Fibroblast of pulmonary artery (primary cell): ENCODE data around the gene RPL18.

Experiments used
- DNase-seq: peaks from one replicate; pipeline ENCODE4 v3.0.0-alpha.2; 2010; ENCODE audit warnings: low read depth
- H3K4me3 ChIP-seq: replicated peaks from 2 replicates; pipeline ENCODE4 v1.5.1; 2011; ENCODE audit warnings: low read depth, mild to moderate bottlenecking, control low read depth, low read length, moderate library complexity
- CTCF ChIP-seq: IDR thresholded peaks from 2 replicates; pipeline ENCODE4 v1.5.1; 2011; ENCODE audit warnings: mild to moderate bottlenecking, control low read depth, low read length, inconsistent platforms; ENCODE audit errors: missing control alignments

RPL18 gene

GRCh38 chr19:48575931-48576622 lies 42.9 kb downstream of the RPL18 start:
- no peak for DNase-seq
- no peak for TF ChIP-seq CTCF
- no peak overlapping the region for H3K4me3 ChIP-seq

DNA sequence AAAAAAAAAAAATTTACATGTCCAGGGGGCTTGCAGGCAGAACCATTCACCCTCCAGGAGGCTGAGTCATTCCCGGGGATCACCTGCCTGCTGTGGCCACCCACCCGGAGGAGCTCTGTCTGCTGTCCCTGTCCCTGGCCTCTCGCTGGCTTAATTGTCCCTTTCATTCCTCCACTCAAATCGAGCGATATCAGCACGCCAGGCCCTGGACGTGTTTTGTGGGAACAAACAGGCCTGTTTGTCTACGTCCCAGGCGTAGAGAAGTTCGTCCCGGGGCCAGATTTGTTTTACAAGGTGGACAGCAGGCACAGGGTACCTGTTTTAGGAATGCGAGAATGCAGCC lies 45.8 kb downstream of the RPL18 start:
- TF ChIP-seq CTCF = no peak
- DNase-seq = no peak
- no peak overlapping the region for H3K4me3 ChIP-seq

DNA sequence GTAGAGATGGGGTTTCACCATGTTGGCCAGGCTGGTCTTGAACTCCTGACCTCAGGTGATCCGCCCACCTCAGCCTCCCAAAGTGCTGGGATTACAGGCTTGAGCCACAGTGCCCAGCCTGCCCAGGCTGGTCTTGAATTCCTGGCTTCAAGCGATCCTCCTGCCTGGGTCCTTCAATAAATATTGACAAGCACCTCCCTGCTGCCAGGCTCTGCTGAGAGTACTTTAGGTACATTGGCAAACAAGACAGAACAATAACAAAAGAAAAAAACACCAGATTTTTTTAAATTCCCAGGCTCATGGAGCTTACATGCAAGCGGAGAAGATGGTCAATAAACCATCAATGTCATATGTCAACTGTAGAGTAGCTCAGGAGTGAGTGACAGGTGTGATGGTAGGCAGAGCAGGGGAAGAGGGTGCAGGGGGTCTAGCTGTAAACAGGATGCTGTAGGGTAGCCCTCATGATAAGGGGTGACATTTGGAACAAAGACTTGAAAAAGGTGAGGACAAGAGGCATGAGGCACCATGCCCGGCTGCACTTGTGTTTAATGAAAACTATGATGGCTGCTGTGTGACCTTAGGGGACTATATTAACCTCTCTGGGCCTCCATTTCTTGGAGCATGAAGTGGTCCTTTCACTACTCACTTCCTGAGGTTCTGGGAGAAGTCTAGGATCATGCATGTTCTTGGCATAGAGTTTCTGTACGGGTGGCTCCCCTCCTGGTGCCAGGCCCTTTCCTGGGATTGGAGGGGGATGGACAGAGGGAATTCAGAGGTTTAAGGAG lies 47.4 kb downstream of the RPL18 start:
- DNase-seq = no peak
- no peak for TF ChIP-seq CTCF
- H3K4me3 ChIP-seq = no peak overlapping the region

DNA sequence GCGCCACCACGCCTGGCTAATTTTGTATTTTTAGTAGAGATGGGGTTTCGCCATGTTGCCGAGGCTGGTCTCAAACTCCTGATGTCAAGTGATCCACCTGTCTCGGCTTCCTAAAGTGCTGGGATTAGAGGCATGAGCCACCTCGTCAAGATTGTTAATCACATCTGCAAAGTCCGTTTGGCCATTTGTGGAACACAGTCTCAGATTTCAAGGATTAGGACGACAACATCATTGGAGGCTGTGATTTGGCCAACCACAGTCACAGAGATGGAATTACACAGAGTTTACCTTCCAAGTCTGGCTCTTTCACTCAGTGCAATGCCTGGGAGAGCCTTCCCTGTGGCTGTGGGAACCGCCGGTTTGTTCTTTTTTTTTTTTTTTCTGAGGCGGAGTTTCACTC lies 49.2 kb downstream of the RPL18 start:
- TF ChIP-seq CTCF = no peak
- no peak for DNase-seq
- no peak overlapping the region for H3K4me3 ChIP-seq

DNA sequence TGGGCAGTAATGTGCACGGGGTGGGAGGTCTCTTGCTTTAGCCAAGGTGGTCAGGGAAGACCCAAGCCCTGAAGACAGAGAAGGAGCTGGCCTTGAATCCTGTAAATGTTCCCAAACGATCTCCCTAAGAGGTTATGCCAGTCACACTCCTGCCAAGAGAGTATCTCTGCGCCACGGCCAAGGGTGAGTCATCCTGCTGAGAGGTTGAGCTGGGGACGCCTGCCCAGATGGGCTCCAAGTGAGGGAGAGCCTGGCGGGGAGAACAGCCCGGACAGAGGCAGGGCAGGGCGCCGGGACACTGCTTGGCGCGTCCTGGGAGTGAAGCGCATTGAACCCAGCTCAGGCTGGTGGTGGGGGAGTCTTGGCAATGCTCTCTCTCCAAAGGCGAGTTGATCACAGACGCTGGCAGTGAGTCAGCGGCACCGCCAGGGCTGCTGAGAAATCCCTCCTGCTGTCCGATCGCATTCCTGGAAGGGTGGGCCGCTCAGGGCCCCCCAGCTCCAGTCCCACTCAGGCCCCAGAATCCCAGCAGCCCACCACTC lies 50.6 kb downstream of the RPL18 start:
- peak; percentile 87 for DNase-seq
- TF ChIP-seq CTCF = no peak
- H3K4me3 ChIP-seq = no peak overlapping the region
